Activated CD4-positive, CD25-positive, alpha-beta regulatory T cell treated with anti-CD3 and anti-CD28 coated beads, Interleukin-2, amount 50 U/mL, for 72 hours (primary cell): ENCODE results near the gene CCDC92.

Source experiments
- DNase-seq: peaks from one replicate; pipeline ENCODE4 v3.0.0; 2021

CCDC92 gene

GRCh38 chr12:123972457-123973401 is at the start of gene CCDC92, which contains the start of gene ZNF664:
CCDC92 (minus strand) TSS chr12:123972831; CDS start chr12:123944305, 28,526 bp downstream.
ZNF664 (plus strand) TSS chr12:123973215; CDS start chr12:124012145, 38,930 bp downstream.
- peak; percentile 97 for DNase-seq

- DNase-seq, result no peak
Observed at GRCh38 chr12:124022161-124022560, 49.5 kb upstream of the CCDC92 start.

GRCh38 chr12:124021007-124021406 is 48.4 kb upstream of the CCDC92 start:
- no peak for DNase-seq

- DNase-seq, result no peak
Observed at GRCh38 chr12:124020514-124020949, 47.9 kb upstream of the CCDC92 start.

GRCh38 chr12:124019115-124019514 is 46.5 kb upstream of the CCDC92 start:
- no peak for DNase-seq

GRCh38 chr12:124018539-124018938 is 45.9 kb upstream of the CCDC92 start:
- no peak for DNase-seq

GRCh38 chr12:124017064-124017463 is 44.4 kb upstream of the CCDC92 start:
- DNase-seq, result no peak

- DNase-seq, result no peak
Observed at GRCh38 chr12:124015494-124016461, 43.1 kb upstream of the CCDC92 start.

GRCh38 chr12:124013073-124013472 is 40.4 kb upstream of the CCDC92 start:
- no peak for DNase-seq

GRCh38 chr12:124011435-124012115 is 38.9 kb upstream of the CCDC92 start:
- no peak for DNase-seq

- DNase-seq, result no peak
Observed at GRCh38 chr12:124010687-124011086, 38.1 kb upstream of the CCDC92 start.

GRCh38 chr12:124009781-124010180 is 37.1 kb upstream of the CCDC92 start:
- no peak for DNase-seq

GRCh38 chr12:124008595-124008994 is 36.0 kb upstream of the CCDC92 start:
- no peak for DNase-seq

GRCh38 chr12:124007826-124008570 is 35.4 kb upstream of the CCDC92 start:
- no peak for DNase-seq

- no peak for DNase-seq
Observed at GRCh38 chr12:124006846-124007713, 34.4 kb upstream of the CCDC92 start.

GRCh38 chr12:124006085-124006845 is 33.6 kb upstream of the CCDC92 start:
- no peak for DNase-seq

- no peak for DNase-seq
Observed at GRCh38 chr12:124004233-124004875, 31.7 kb upstream of the CCDC92 start.

- DNase-seq, result no peak
Observed at GRCh38 chr12:124002654-124003053, 30.0 kb upstream of the CCDC92 start.

- DNase-seq, result no peak
Observed at GRCh38 chr12:124002021-124002644, 29.5 kb upstream of the CCDC92 start.
